ENCODE results near the gene CCDC38. TPM values are rescaled to one million over a fixed set of nuclear protein-coding genes. Genes with fewer than 3 reads are reported as not detected.

CCDC38 gene
- total RNA-seq, 1 donor from 2014 or later = not detected

GRCh38 chr12:95978351-95978750 lies 35.9 kb upstream of the CCDC38 start:
- no peak for DNase-seq (ENCODE audit: low read depth, low spot score)
- Mint-ChIP-seq H3K9me3 (no peaks in the 10 kb centered on the region), H3K4me3 (no peak overlapping the region), H3K27ac (ENCODE audit: unreplicated experiment) (no peak overlapping the region), H3K4me1 (no peaks in the 10 kb centered on the region), H3K36me3 (ENCODE audit: low read depth) (no peaks in the 10 kb centered on the region), H3K27me3 (ENCODE audit: low read depth) (no peaks in the 10 kb centered on the region)
- no peak for TF ChIP-seq CTCF (conservative IDR thresholded peaks at IDR 0.05)

GRCh38 chr12:95977764-95978305 lies 35.4 kb upstream of the CCDC38 start:
- Mint-ChIP-seq H3K36me3 (ENCODE audit: low read depth) (no peaks in the 10 kb centered on the region), H3K4me3 (no peak overlapping the region), H3K27me3 (ENCODE audit: low read depth) (no peaks in the 10 kb centered on the region), H3K4me1 (no peaks in the 10 kb centered on the region), H3K9me3 (no peaks in the 10 kb centered on the region), H3K27ac (ENCODE audit: unreplicated experiment) (no peak overlapping the region)
- no peak for DNase-seq (ENCODE audit: low read depth, low spot score)
- no peak for TF ChIP-seq CTCF (conservative IDR thresholded peaks at IDR 0.05)

GRCh38 chr12:95976416-95976832 lies 34.0 kb upstream of the CCDC38 start:
- H3K4me3 Mint-ChIP-seq = no peak overlapping the region
- TF ChIP-seq CTCF (conservative IDR thresholded peaks at IDR 0.05) = no peak
- no peaks in the 10 kb centered on the region for H3K4me1 Mint-ChIP-seq

GRCh38 chr12:95975491-95975890 lies 33.1 kb upstream of the CCDC38 start:
- Mint-ChIP-seq H3K27me3 (ENCODE audit: low read depth) (no peaks in the 10 kb centered on the region), H3K27ac (ENCODE audit: unreplicated experiment) (no peak overlapping the region), H3K9me3 (no peaks in the 10 kb centered on the region), H3K4me1 (no peaks in the 10 kb centered on the region), H3K36me3 (ENCODE audit: low read depth) (no peaks in the 10 kb centered on the region), H3K4me3 (no peak overlapping the region)
- no peak for TF ChIP-seq CTCF (conservative IDR thresholded peaks at IDR 0.05)
- no peak for DNase-seq (ENCODE audit: low read depth, low spot score)

More at GRCh38 chr12:95976416-95976832, 34.0 kb upstream of the CCDC38 start:
- H3K27me3 Mint-ChIP-seq (ENCODE audit: low read depth) = no peaks in the 10 kb centered on the region
- DNase-seq (ENCODE audit: low read depth, low spot score) = no peak
- no peaks in the 10 kb centered on the region for H3K9me3 Mint-ChIP-seq
- no peak overlapping the region for H3K27ac Mint-ChIP-seq (ENCODE audit: unreplicated experiment)
- H3K36me3 Mint-ChIP-seq (ENCODE audit: low read depth) = no peaks in the 10 kb centered on the region

GRCh38 chr12:95974358-95974757 lies 31.9 kb upstream of the CCDC38 start:
- H3K9me3 Mint-ChIP-seq = peaks cover 3% of the 10 kb centered on the region
- H3K27ac Mint-ChIP-seq (ENCODE audit: unreplicated experiment) = no peak overlapping the region
- no peak overlapping the region for H3K4me3 Mint-ChIP-seq

More at GRCh38 chr12:95974358-95974757, 31.9 kb upstream of the CCDC38 start:
- no peak for DNase-seq (ENCODE audit: low read depth, low spot score)
- no peak for TF ChIP-seq CTCF (conservative IDR thresholded peaks at IDR 0.05)
- Mint-ChIP-seq H3K4me1 (no peaks in the 10 kb centered on the region), H3K36me3 (ENCODE audit: low read depth) (no peaks in the 10 kb centered on the region), H3K27me3 (ENCODE audit: low read depth) (no peaks in the 10 kb centered on the region)

All from neural crest cell (in vitro differentiated cells).